K562 (cell line): ENCODE data around the gene CTU1. TPM values are rescaled to one million over a fixed set of nuclear protein-coding genes. Genes with fewer than 3 reads are reported as not detected.

ENCODE experiments used
- ATAC-seq: fragments of 200-7000 bp; cut with Tn5 transposase; 3 replicates; pipeline ENCODE4 v1.9.1; 2020; ENCODE audit warnings: moderate library complexity
- BruUV-seq: library from RNA; stranded (reverse); fragments of 400-500 nt; replicated peaks from 2 replicates; lab custom pipeline; 2021; lab: Mats Ljungman, UMichigan
- CTCF ChIA-PET: fragments of 300-600 bp; formaldehyde crosslinking; extraction: SDS; loops from one replicate; lab custom pipeline; 2021; ENCODE audit warnings: low intra/inter-chr PET ratio; lab: Yijun Ruan, JAX
- POLR2A ChIA-PET: fragments of 300-600, 350-650 bp; sonication (Branson Sonifier 250); formaldehyde crosslinking; extraction: SDS; loops from one replicate; lab custom pipeline; 2021; ENCODE audit warnings: antibody characterized with exemption, inconsistent platforms; lab: Yijun Ruan, JAX
- DNase-seq, 4 experiments: peaks; one replicate each; pipeline versions ENCODE4 v3.0.0 to v3.0.0-alpha.2; 2011 to 2018; ENCODE audit warnings: low spot score in 3 of 4, mixed read lengths in 3 of 4; ENCODE audit errors: extremely low read depth in 1 of 4
- FAIRE-seq: peaks from 2 replicates; lab custom pipeline; 2011; peaks lifted over from hg19 to GRCh38; lab: Jason Lieb, UNC
- H2AFZ ChIP-seq: 2 replicates; pipeline ENCODE4 v1.6.0; 2011; ENCODE audit warnings: low read depth, low read length, control low read depth, inconsistent platforms
- H3K27ac ChIP-seq: fragments of 200-600 bp; 3 replicates; pipeline ENCODE4 v1.8.0; 2011; ENCODE audit warnings: low read depth, mild to moderate bottlenecking, control low read depth, inconsistent platforms, low read length, moderate library complexity, mixed read lengths; ENCODE audit errors: extremely low read depth
- H3K27me3 ChIP-seq, 2 experiments: fragments of 300-600 bp in 1 of 2; 2 replicates in 1 of 2; 3 replicates in 1 of 2; pipeline versions ENCODE4 v1.6.0 to v1.8.0; 2011; ENCODE audit warnings: inconsistent platforms in 2 of 2, low read length in 2 of 2, mild to moderate bottlenecking in 1 of 2, mixed read lengths in 1 of 2, moderate library complexity in 1 of 2; ENCODE audit not compliant: control insufficient read depth in 2 of 2, insufficient read depth in 2 of 2
- H3K36me3 ChIP-seq: fragments of 300-600 bp; 3 replicates; pipeline ENCODE4 v1.8.0; 2011; ENCODE audit warnings: mild to moderate bottlenecking, low read length, inconsistent platforms; ENCODE audit not compliant: control insufficient read depth, insufficient read depth
- H3K4me1 ChIP-seq, 2 experiments: fragments of 200-600 bp in 1 of 2; replicated peaks in 1 of 2; 2 replicates in 1 of 2; 3 replicates in 1 of 2; pipeline versions ENCODE4 v1.5.1 to v1.8.0; 2011; ENCODE audit warnings: inconsistent platforms in 2 of 2, low read length in 2 of 2, mild to moderate bottlenecking in 1 of 2, mixed read lengths in 1 of 2, moderate library complexity in 1 of 2; ENCODE audit not compliant: control insufficient read depth in 2 of 2, insufficient read depth in 2 of 2
- H3K4me2 ChIP-seq: 2 replicates; pipeline ENCODE4 v1.6.1; 2011; ENCODE audit warnings: low read length, control low read depth, inconsistent platforms, mixed read lengths; ENCODE audit not compliant: insufficient read depth
- H3K4me3 ChIP-seq: fragments of 200-600 bp; sonication (generic), shearing (Covaris generic); 2 replicates; pipeline ENCODE4 v1.5.1; 2016; ENCODE audit warnings: control low read depth, inconsistent platforms
- H3K79me2 ChIP-seq: fragments of 200-600 bp; 3 replicates; pipeline ENCODE4 v1.8.0; 2011; ENCODE audit warnings: low read length, inconsistent platforms; ENCODE audit not compliant: control insufficient read depth, insufficient read depth
- H3K9ac ChIP-seq, 2 experiments: 2 replicates each; pipeline versions ENCODE4 v1.6.0 to v1.6.1; 2011; ENCODE audit warnings: low read depth in 2 of 2, low read length in 2 of 2, control low read depth in 1 of 2, inconsistent platforms in 1 of 2, mild to moderate bottlenecking in 1 of 2, mixed read lengths in 1 of 2; ENCODE audit not compliant: insufficient read depth in 1 of 2
- H3K9me1 ChIP-seq: one replicate; pipeline ENCODE4 v1.6.0; 2011; ENCODE audit warnings: inconsistent platforms, mild to moderate bottlenecking, low read length, moderate library complexity; ENCODE audit not compliant: control insufficient read depth, insufficient read depth
- H3K9me3 ChIP-seq: replicated peaks from 2 replicates; pipeline ENCODE4 v1.5.1; 2011; ENCODE audit warnings: low read depth, low read length, inconsistent platforms; ENCODE audit not compliant: control insufficient read depth, insufficient read depth
- H4K20me1 ChIP-seq: replicated peaks from 2 replicates; pipeline ENCODE4 v1.6.1; 2011; ENCODE audit warnings: low read length, inconsistent platforms, mixed read lengths; ENCODE audit not compliant: control insufficient read depth, insufficient read depth
- CBX1 ChIP-seq: sonication (generic); IDR thresholded peaks from 2 replicates; pipeline ENCODE4 v1.6.1; 2016; ENCODE audit warnings: antibody characterized with exemption, low read depth, mild to moderate bottlenecking
- EWSR1 ChIP-seq: fragments of 450-650 bp; IDR thresholded peaks from 2 replicates; pipeline ENCODE4 v1.6.1; 2018; ENCODE audit warnings: borderline replicate concordance, mild to moderate bottlenecking, low read depth, moderate library complexity; ENCODE audit not compliant: partially characterized antibody
- PHB2 ChIP-seq: fragments of 450-650 bp; IDR thresholded peaks from 2 replicates; pipeline ENCODE4 v1.6.1; 2017; ENCODE audit warnings: low read depth
- RFX1 ChIP-seq: fragments of 450-650 bp; IDR thresholded peaks from 2 replicates; pipeline ENCODE4 v1.6.1; 2016; ENCODE audit warnings: mild to moderate bottlenecking, moderate library complexity
- SIN3A ChIP-seq, 2 experiments: fragments of 150-350 bp in 1 of 2; IDR thresholded peaks; 2 replicates each; pipeline ENCODE4 v1.6.1; 2011 to 2016; ENCODE audit warnings: borderline replicate concordance in 2 of 2, low read depth in 2 of 2, low read length in 2 of 2, mild to moderate bottlenecking in 2 of 2, moderate library complexity in 2 of 2; ENCODE audit not compliant: control insufficient read depth in 1 of 2
- SRSF9 ChIP-seq: fragments of 200-400 bp; formaldehyde crosslinking; IDR thresholded peaks from 2 replicates; pipeline ENCODE4 v1.6.1; 2017; ENCODE audit warnings: low read depth, low read length, borderline replicate concordance
- TAL1 ChIP-seq: fragments of 450-650 bp; IDR thresholded peaks from 2 replicates; pipeline ENCODE4 v1.6.1; 2016; ENCODE audit warnings: mild to moderate bottlenecking
- TOE1 ChIP-seq, 2 experiments: fragments of 450-650 bp in 1 of 2; sonication (generic) in 1 of 2; formaldehyde crosslinking in 1 of 2; IDR thresholded peaks; 2 replicates each; pipeline versions ENCODE4 v1.7.1 to v1.8.0; 2016 to 2022; ENCODE audit warnings: borderline replicate concordance in 2 of 2, mild to moderate bottlenecking in 2 of 2, antibody characterized with exemption in 1 of 2, inconsistent platforms in 1 of 2, low read depth in 1 of 2, missing genetic modification reagents in 1 of 2, moderate library complexity in 1 of 2
- ZNF212 ChIP-seq: fragments of 450-650 bp; formaldehyde crosslinking; IDR thresholded peaks from 2 replicates; pipeline ENCODE4 v1.4.0; 2020; ENCODE audit warnings: mild to moderate bottlenecking
- ZNF232 ChIP-seq: sonication (generic); formaldehyde crosslinking; IDR thresholded peaks from 2 replicates; pipeline ENCODE4 v1.8.0; 2022; ENCODE audit warnings: mild to moderate bottlenecking, missing genetic modification reagents
- ZNF41 ChIP-seq: fragments of 250-450 bp; sonication (Bioruptor Pico); conservative IDR thresholded peaks from 2 replicates; pipeline ENCODE4 v1.4.0; 2020; ENCODE audit warnings: mild to moderate bottlenecking
- ZNF551 ChIP-seq: fragments of 250-450 bp; sonication (Bioruptor Pico); IDR thresholded peaks from 2 replicates; pipeline ENCODE4 v1.5.0; 2021; ENCODE audit warnings: mild to moderate bottlenecking, moderate library complexity
- WGBS: fragments of 100-300 bp; shearing (Covaris generic); methylation state at CpG from one replicate; pipeline ENCODE4 v1.1.6; 2016; ENCODE audit warnings: low coverage, mixed read lengths; ENCODE audit not compliant: insufficient coverage; ENCODE audit errors: missing lambda C conversion rate; 5-methylcytosine and 5-hydroxymethylcytosine counted together
- in situ Hi-C: fragments of 300-500 bp; cut with MboI; formaldehyde crosslinking; loops from 4 replicates; pipeline ENCODE4 v1.15.0; 2018; ENCODE audit warnings: inconsistent platforms, mixed read lengths
- intact Hi-C: fragments of 100-400 bp; cut with micrococcal nuclease; formaldehyde crosslinking; loops from 2 replicates; pipeline ENCODE4 v1.14.2; 2022
- polyA plus RNA-seq, 8 experiments: library from polyadenylated mRNA; depleted of rRNA in 4 of 8; stranded (reverse) in 5 of 8; unstranded in 3 of 8; fragments of >200 nt; fragmentation: Nextera tagmentation in 2 of 8; fragmentation: Illumina TruSeq in 1 of 8; extraction: Ambion mirVana in 2 of 8; extraction: Trizol in 1 of 8; gene quantifications; 2 replicates each; pipeline versions ENCODE4 v1.2.1 to v1.2.3, GENCODE V29; 2011 to 2014; ENCODE audit warnings: inconsistent platforms in 1 of 8, missing spikeins in 1 of 8
- total RNA-seq, 7 experiments: library from RNA; depleted of rRNA in 6 of 7; stranded (reverse); fragments of >200 nt in 6 of 7; fragmentation: Illumina TruSeq in 2 of 7; extraction: Trizol in 2 of 7; gene quantifications; 2 replicates each; pipeline versions ENCODE4 v1.2.1 to v1.2.3, GENCODE V29; 2011 to 2021; ENCODE audit warnings: low replicate concordance in 1 of 7
- TF ChIP-seq, protein P1 (sequence below): sonication (generic); formaldehyde crosslinking; IDR thresholded peaks from 2 replicates; pipeline ENCODE4 v1.8.1; 2023; ENCODE audit warnings: mild to moderate bottlenecking, missing genetic modification reagents
- TF ChIP-seq, protein P2 (sequence below), 2 experiments: fragments of 450-650 bp in 1 of 2; sonication (generic) in 1 of 2; formaldehyde crosslinking in 1 of 2; IDR thresholded peaks in 1 of 2; conservative IDR thresholded peaks in 1 of 2; 2 replicates each; pipeline versions ENCODE4 v1.6.1 to v1.8.1; 2016 to 2023; ENCODE audit warnings: mild to moderate bottlenecking in 2 of 2, moderate library complexity in 2 of 2, inconsistent platforms in 1 of 2, missing genetic modification reagents in 1 of 2

CTU1 gene
- total and polyA plus RNA-seq, 9 of the 15 experiments (the other 6 are each of a cell fraction or from before 2014, with no cell fraction given) = 0.03 to 18.4 (median 2.3) TPM; not detected in 1

DNA sequence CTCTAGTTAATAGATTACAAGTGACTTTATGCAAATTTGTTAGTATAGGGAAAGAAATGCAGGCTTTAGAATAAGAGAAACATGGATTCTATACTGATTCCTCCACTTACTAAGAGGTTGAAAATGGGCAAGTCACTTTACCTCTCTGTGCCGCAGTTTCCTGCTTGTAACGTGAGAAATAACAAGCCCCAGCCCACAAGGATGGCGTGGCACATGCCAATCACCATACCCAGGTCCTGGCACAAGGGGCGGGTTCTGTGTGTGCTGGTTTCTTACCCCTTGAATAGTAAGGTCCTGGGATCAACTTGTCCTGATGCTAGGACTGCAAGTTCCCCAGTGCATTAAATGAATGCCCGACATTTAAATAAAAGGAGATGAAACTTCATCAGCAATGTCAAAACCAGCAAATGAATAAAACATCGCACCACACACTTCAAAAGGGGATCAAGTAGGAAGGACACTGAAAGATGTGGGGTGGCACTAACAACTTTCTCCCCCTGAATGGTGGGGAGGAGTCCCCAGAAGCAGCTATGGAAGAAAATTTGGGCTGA is 8.6 kb upstream of the CTU1 start:
- no peak for ATAC-seq
- Histone ChIP-seq H3K9ac (no peak overlapping the region), H3K36me3 (no peaks in the 10 kb centered on the region), H3K9me1 (peaks cover 2% of the 10 kb centered on the region), H3K9me3 (no peaks in the 10 kb centered on the region), H3K4me1 (no peaks in the 10 kb centered on the region), H3K79me2 (no peaks in the 10 kb centered on the region), H4K20me1 (no peaks in the 10 kb centered on the region), H3K4me2 (no peak overlapping the region), H2AFZ (no peak overlapping the region), H3K27me3 (peaks cover 29 to 73% of the 10 kb centered on the region in 2 experiments), H3K27ac (no peak overlapping the region), H3K4me3 (no peak overlapping the region)
- no peak for DNase-seq
- in situ Hi-C loops (no loop called here), intact Hi-C loops (no loop called here)
- 3% methylated on average over 6 of the region's 6 CpGs for WGBS
- CTCF ChIA-PET = no interaction called here
- no peak for FAIRE-seq
- BruUV-seq = no TSS peak
- POLR2A ChIA-PET = interaction anchor here (0.8 kb wide), 1 partner anchor 150 kb away, joined by 3 read pairs; no protein-coding TSS in a partner anchor
- TF ChIP-seq PHB2 (no peak), TAL1 (no peak), SRSF9 (no peak), RFX1 (no peak), SIN3A (IDR thresholded peaks at IDR 0.05; ENCODE audit: borderline replicate concordance in 2 of 2, control insufficient read depth in 1 of 2, low read depth in 2 of 2, low read length in 2 of 2) (no peak), EWSR1 (no peak), TOE1 (IDR thresholded peaks at IDR 0.05; ENCODE audit: borderline replicate concordance) (no peak), TOE1 (CRISPR knock-in tag; IDR thresholded peaks at IDR 0.05; ENCODE audit: borderline replicate concordance, low read depth) (no peak), CBX1 (no peak), ZNF41 (CRISPR knock-in tag) (no peak), ZNF232 (CRISPR knock-in tag) (no peak), ZNF551 (CRISPR knock-in tag) (no peak), ZNF212 (no peak)
- TF ChIP-seq, protein P1, sequence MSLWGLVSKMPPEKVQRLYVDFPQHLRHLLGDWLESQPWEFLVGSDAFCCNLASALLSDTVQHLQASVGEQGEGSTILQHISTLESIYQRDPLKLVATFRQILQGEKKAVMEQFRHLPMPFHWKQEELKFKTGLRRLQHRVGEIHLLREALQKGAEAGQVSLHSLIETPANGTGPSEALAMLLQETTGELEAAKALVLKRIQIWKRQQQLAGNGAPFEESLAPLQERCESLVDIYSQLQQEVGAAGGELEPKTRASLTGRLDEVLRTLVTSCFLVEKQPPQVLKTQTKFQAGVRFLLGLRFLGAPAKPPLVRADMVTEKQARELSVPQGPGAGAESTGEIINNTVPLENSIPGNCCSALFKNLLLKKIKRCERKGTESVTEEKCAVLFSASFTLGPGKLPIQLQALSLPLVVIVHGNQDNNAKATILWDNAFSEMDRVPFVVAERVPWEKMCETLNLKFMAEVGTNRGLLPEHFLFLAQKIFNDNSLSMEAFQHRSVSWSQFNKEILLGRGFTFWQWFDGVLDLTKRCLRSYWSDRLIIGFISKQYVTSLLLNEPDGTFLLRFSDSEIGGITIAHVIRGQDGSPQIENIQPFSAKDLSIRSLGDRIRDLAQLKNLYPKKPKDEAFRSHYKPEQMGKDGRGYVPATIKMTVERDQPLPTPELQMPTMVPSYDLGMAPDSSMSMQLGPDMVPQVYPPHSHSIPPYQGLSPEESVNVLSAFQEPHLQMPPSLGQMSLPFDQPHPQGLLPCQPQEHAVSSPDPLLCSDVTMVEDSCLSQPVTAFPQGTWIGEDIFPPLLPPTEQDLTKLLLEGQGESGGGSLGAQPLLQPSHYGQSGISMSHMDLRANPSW (CRISPR knock-in tag) = no peak
- TF ChIP-seq, protein P2, sequence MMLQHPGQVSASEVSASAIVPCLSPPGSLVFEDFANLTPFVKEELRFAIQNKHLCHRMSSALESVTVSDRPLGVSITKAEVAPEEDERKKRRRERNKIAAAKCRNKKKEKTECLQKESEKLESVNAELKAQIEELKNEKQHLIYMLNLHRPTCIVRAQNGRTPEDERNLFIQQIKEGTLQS (IDR thresholded peaks at IDR 0.05) = no peak
- TF ChIP-seq, protein P2 (CRISPR knock-in tag; conservative IDR thresholded peaks at IDR 0.05) = no peak
